ENCODE data around the gene DEPDC4.
"Not testable (repeated sequence)": the region's sequence is repeated elsewhere in the genome, so short reads cannot be mapped to it uniquely, and the experiment has no call there.

DNA sequence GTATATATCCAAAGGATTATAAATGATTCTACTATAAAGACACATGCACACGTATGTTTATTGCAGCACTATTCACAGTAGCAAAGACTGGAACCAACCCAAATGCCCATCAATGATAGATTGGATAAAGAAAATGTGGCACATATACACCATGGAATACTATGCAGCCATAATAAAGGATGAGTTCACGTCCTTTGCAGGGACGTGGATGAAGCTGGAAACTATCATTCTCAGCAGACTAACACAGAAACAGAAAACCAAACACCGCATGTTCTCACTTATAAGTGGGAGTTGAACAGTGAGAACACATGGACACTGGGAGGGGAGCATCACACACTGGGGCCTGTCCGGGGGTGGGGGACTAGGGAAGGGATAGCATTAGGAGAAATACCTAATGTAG is 41.3 kb upstream of the DEPDC4 start:
- TF ChIP-seq POLR2A (IDR thresholded peaks at IDR 0.05): not testable (repeated sequence)
- TF ChIP-seq, protein P1, sequence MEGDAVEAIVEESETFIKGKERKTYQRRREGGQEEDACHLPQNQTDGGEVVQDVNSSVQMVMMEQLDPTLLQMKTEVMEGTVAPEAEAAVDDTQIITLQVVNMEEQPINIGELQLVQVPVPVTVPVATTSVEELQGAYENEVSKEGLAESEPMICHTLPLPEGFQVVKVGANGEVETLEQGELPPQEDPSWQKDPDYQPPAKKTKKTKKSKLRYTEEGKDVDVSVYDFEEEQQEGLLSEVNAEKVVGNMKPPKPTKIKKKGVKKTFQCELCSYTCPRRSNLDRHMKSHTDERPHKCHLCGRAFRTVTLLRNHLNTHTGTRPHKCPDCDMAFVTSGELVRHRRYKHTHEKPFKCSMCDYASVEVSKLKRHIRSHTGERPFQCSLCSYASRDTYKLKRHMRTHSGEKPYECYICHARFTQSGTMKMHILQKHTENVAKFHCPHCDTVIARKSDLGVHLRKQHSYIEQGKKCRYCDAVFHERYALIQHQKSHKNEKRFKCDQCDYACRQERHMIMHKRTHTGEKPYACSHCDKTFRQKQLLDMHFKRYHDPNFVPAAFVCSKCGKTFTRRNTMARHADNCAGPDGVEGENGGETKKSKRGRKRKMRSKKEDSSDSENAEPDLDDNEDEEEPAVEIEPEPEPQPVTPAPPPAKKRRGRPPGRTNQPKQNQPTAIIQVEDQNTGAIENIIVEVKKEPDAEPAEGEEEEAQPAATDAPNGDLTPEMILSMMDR (IDR thresholded peaks at IDR 0.05): not testable (repeated sequence)
